HepG2 (cell line): ENCODE results near the gene SRCAP. TPM values are rescaled to one million over a fixed set of nuclear protein-coding genes. Genes with fewer than 3 reads are reported as not detected.

Source experiments
- ARNTL ChIP-seq: sonication (generic); formaldehyde crosslinking; IDR thresholded peaks from 2 replicates; pipeline ENCODE4 v1.4.0; 2020; ENCODE audit warnings: mild to moderate bottlenecking, missing genetic modification reagents
- CEBPZ ChIP-seq: IDR thresholded peaks from 2 replicates; pipeline ENCODE4 v1.6.1; 2012; ENCODE audit warnings: low read length, improper control_type of control experiment
- MAX ChIP-seq: IDR thresholded peaks from 2 replicates; pipeline ENCODE4 v1.6.1; 2012; ENCODE audit warnings: inconsistent platforms
- MED8 ChIP-seq: sonication (generic); formaldehyde crosslinking; IDR thresholded peaks from 2 replicates; pipeline ENCODE4 v1.8.1; 2023; ENCODE audit warnings: mild to moderate bottlenecking, missing genetic modification reagents; ENCODE audit not compliant: insufficient replicate concordance
- MXI1 ChIP-seq: IDR thresholded peaks from 3 replicates; pipeline ENCODE4 v1.6.1; 2012; ENCODE audit warnings: low read depth, low read length, inconsistent platforms, borderline replicate concordance
- NFE2L1 ChIP-seq: sonication (generic); formaldehyde crosslinking; IDR thresholded peaks from 2 replicates; pipeline ENCODE4 v1.4.0; 2020; ENCODE audit warnings: missing genetic modification reagents, mild to moderate bottlenecking, borderline replicate concordance
- PHF21A ChIP-seq: sonication (generic); formaldehyde crosslinking; IDR thresholded peaks from 2 replicates; pipeline ENCODE4 v1.5.0; 2020; ENCODE audit warnings: mild to moderate bottlenecking, missing genetic modification reagents
- PITX1 ChIP-seq: sonication (generic); formaldehyde crosslinking; IDR thresholded peaks from 2 replicates; pipeline ENCODE4 v1.5.1; 2020; ENCODE audit warnings: mild to moderate bottlenecking, missing genetic modification reagents
- SIN3A ChIP-seq: IDR thresholded peaks from 2 replicates; pipeline ENCODE4 v1.6.1; 2011; ENCODE audit warnings: low read depth, mild to moderate bottlenecking, control low read depth, low read length, borderline replicate concordance
- SRSF1 ChIP-seq: fragments of 200-400 bp; formaldehyde crosslinking; optimal IDR thresholded peaks from 2 replicates; pipeline ENCODE3; 2017; ENCODE audit warnings: mild to moderate bottlenecking, low read depth, low read length, moderate library complexity
- TFAP4 ChIP-seq: sonication (generic); IDR thresholded peaks from 2 replicates; pipeline ENCODE4 v1.6.1; 2016; ENCODE audit warnings: low read depth, borderline replicate concordance
- YEATS2 ChIP-seq: sonication (generic); formaldehyde crosslinking; IDR thresholded peaks from 2 replicates; pipeline ENCODE4 v1.4.0; 2020; ENCODE audit warnings: missing genetic modification reagents, borderline replicate concordance
- ZBTB7A ChIP-seq: sonication (generic); formaldehyde crosslinking; IDR thresholded peaks from 2 replicates; pipeline ENCODE4 v1.8.0; 2022; ENCODE audit warnings: mild to moderate bottlenecking, missing genetic modification reagents
- ZMAT5 ChIP-seq: sonication (generic); formaldehyde crosslinking; IDR thresholded peaks from 2 replicates; pipeline ENCODE4 v1.5.0; 2020; ENCODE audit warnings: mild to moderate bottlenecking, low read depth, missing genetic modification reagents, borderline replicate concordance
- ZNF44 ChIP-seq: sonication (generic); formaldehyde crosslinking; IDR thresholded peaks from 2 replicates; pipeline ENCODE4 v1.5.1; 2020; ENCODE audit warnings: mild to moderate bottlenecking, missing genetic modification reagents
- ZSCAN22 ChIP-seq: sonication (generic); formaldehyde crosslinking; IDR thresholded peaks from 2 replicates; pipeline ENCODE4 v1.4.0; 2020; ENCODE audit warnings: mild to moderate bottlenecking, missing genetic modification reagents
- polyA plus RNA-seq, 8 experiments: library from polyadenylated mRNA; depleted of rRNA in 3 of 8; stranded (reverse) in 7 of 8; unstranded in 1 of 8; fragments of >200 nt; fragmentation: Illumina TruSeq in 4 of 8; extraction: Trizol in 4 of 8; gene quantifications; 2 replicates each; pipeline versions ENCODE4 v1.2.1 to v1.2.3, GENCODE V29; 2011 to 2016; ENCODE audit warnings: low read depth in 4 of 8, missing spikeins in 1 of 8, mixed read lengths in 1 of 8; ENCODE audit not compliant: insufficient read depth in 1 of 8
- total RNA-seq, 5 experiments: library from RNA; depleted of rRNA; stranded (reverse); fragments of >200 nt; fragmentation: Illumina TruSeq; extraction: Trizol; gene quantifications; 2 replicates each; pipeline ENCODE4 v1.2.3, GENCODE V29; 2016; ENCODE audit warnings: low read depth in 1 of 5
- TF ChIP-seq, protein P1 (sequence below): IDR thresholded peaks from 2 replicates; pipeline ENCODE4 v1.6.1; 2016; ENCODE audit warnings: low read depth
- TF ChIP-seq, protein P2 (sequence below): sonication (generic); formaldehyde crosslinking; IDR thresholded peaks from 2 replicates; pipeline ENCODE4 v1.4.0; 2020; ENCODE audit warnings: missing genetic modification reagents, mild to moderate bottlenecking, borderline replicate concordance

Gene SRCAP
- total and polyA plus RNA-seq, 2 of the 13 experiments (the other 11 are each of a cell fraction or from before 2014, with no cell fraction given), result 4.9 to 9.0 TPM

- TF ChIP-seq CEBPZ (no peak), ZNF44 (CRISPR knock-in tag) (no peak; the same call in 1 of the 2 replicates), TFAP4 (peak; percentile 64; the same call in 1 of the 2 replicates), NFE2L1 (CRISPR knock-in tag) (no peak), ZBTB7A (peak; percentile 51; the same call in 1 of the 2 replicates), PITX1 (CRISPR knock-in tag) (peak; percentile 70; the same call in 1 of the 2 replicates), SRSF1 (peak; percentile 77), MED8 (CRISPR knock-in tag) (peak; percentile 44), MXI1 (peak; percentile 72; the same call in 1 of the 3 replicates), PHF21A (CRISPR knock-in tag) (no peak; the same call in 1 of the 2 replicates), ARNTL (CRISPR knock-in tag) (0 out of 2 replicates have a peak, but pooled peaks have one; percentile 51), SIN3A (peak; percentile 67; the same call in 1 of the 2 replicates), ZMAT5 (CRISPR knock-in tag) (no peak), YEATS2 (peak; percentile 80; the same call in 1 of the 2 replicates), MAX (peak; percentile 75), ZSCAN22 (0 out of 2 replicates have a peak, but pooled peaks have one; percentile 34)
- TF ChIP-seq, protein P1, sequence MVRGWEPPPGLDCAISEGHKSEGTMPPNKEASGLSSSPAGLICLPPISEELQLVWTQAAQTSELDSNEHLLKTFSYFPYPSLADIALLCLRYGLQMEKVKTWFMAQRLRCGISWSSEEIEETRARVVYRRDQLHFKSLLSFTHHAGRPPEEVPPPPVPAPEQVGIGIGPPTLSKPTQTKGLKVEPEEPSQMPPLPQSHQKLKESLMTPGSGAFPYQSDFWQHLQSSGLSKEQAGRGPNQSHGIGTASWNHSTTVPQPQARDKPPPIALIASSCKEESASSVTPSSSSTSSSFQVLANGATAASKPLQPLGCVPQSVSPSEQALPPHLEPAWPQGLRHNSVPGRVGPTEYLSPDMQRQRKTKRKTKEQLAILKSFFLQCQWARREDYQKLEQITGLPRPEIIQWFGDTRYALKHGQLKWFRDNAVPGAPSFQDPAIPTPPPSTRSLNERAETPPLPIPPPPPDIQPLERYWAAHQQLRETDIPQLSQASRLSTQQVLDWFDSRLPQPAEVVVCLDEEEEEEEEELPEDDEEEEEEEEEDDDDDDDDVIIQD, result 0 out of 2 replicates have a peak, but pooled peaks have one; percentile 47
- TF ChIP-seq, protein P2, sequence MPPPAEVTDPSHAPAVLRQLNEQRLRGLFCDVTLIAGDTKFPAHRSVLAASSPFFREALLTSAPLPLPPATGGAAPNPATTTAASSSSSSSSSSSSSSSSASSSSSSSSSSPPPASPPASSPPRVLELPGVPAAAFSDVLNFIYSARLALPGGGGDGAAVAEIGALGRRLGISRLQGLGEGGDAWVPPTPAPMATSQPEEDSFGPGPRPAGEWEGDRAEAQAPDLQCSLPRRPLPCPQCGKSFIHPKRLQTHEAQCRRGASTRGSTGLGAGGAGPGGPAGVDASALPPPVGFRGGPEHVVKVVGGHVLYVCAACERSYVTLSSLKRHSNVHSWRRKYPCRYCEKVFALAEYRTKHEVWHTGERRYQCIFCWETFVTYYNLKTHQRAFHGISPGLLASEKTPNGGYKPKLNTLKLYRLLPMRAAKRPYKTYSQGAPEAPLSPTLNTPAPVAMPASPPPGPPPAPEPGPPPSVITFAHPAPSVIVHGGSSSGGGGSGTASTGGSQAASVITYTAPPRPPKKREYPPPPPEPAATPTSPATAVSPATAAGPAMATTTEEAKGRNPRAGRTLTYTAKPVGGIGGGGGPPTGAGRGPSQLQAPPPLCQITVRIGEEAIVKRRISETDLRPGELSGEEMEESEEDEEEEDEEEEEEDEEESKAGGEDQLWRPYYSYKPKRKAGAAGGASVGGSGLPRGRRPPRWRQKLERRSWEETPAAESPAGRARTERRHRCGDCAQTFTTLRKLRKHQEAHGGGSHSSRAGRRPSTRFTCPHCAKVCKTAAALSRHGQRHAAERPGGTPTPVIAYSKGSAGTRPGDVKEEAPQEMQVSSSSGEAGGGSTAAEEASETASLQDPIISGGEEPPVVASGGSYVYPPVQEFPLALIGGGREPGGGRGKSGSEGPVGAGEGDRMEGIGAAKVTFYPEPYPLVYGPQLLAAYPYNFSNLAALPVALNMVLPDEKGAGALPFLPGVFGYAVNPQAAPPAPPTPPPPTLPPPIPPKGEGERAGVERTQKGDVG (CRISPR knock-in tag), result no peak; the same call in 1 of the 2 replicates
Observed at GRCh38 chr16:30650369-30651123, 48.4 kb upstream of the SRCAP start, which contains the start of gene PRR14 (continued).
